ENCODE data around the gene GPR33. TPM values are rescaled to one million over a fixed set of nuclear protein-coding genes. Genes with fewer than 3 reads are reported as not detected.
A peak's percentile ranks its signal among the peaks of the same experiment; 100 is the strongest.
"Not testable (repeated sequence)": the region's sequence is repeated elsewhere in the genome, so short reads cannot be mapped to it uniquely, and the experiment has no call there.

The GPR33 gene
- total RNA-seq, 2 donors from 2014 or later, result not detected

DNA sequence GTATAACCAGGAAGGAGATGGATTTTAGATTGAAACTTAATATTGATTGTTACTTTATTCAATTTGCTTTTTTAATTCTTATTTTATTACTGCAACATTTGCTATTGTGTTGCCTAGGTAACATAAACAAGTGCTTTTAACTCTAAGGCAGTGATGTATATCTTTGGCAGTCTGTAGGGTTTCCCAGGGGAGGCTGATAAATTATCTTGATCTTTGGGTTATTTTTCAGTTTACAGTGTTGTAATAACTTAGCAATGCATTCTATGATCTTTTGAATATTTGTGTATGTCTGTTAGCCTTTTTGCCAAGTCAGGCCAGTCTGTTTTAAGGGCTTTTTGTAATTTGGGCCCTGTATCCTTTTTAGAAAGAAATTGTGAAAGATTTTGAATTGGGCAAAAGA is 22.7 kb downstream of the GPR33 start:
- intact Hi-C loops (cut with DNase I, micrococcal nuclease), result no loop called here
- DNase-seq (no peak), ATAC-seq (no peak)

DNA sequence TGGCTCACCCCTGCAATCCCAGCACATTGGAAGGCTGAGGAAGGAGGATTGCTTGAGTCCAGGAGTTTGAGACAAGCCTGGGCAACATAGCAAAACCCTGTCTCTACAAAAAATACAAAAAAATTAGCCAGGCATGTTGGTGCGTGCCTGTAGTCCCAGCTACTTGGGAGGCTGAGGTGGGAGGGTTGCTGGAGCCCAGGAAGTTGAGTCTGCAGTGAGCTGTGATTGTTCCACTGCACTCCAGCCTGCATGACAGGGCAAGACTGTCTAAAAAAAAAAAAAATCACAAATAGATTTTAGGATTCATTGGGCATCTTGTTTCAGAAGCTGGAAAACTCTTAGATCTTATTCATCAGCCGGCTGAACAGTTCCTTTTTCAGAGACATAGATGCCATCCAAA is 25.4 kb downstream of the GPR33 start:
- DNase-seq; intact Hi-C loops (cut with DNase I, micrococcal nuclease): not testable (repeated sequence)

DNA sequence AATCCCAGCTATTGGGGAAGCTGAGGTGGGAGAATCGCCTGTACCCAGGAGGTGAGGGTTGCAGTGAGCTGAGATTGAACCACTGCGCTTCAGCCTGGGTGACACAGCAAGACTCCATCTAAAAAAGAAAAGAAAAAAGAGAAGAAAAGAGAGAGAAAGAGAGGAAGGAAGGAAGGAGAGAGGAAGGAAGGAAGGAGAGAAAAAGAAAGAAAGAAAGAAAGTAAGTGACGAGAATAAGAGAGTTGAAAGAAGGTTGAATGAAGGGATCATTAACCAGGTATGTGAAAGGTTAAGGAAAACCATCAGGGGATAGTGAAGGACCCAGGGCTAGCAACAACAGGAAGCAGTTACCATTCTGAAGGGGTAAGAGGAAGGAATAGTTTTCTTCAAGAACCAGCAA is 26.3 kb downstream of the GPR33 start:
- ATAC-seq, result no peak
- intact Hi-C loops (cut with DNase I, micrococcal nuclease), result no loop called here
- DNase-seq, result no peak

More for the DNA sequence above, 25.4 kb downstream of the GPR33 start:
- not testable (repeated sequence) for ATAC-seq

DNA sequence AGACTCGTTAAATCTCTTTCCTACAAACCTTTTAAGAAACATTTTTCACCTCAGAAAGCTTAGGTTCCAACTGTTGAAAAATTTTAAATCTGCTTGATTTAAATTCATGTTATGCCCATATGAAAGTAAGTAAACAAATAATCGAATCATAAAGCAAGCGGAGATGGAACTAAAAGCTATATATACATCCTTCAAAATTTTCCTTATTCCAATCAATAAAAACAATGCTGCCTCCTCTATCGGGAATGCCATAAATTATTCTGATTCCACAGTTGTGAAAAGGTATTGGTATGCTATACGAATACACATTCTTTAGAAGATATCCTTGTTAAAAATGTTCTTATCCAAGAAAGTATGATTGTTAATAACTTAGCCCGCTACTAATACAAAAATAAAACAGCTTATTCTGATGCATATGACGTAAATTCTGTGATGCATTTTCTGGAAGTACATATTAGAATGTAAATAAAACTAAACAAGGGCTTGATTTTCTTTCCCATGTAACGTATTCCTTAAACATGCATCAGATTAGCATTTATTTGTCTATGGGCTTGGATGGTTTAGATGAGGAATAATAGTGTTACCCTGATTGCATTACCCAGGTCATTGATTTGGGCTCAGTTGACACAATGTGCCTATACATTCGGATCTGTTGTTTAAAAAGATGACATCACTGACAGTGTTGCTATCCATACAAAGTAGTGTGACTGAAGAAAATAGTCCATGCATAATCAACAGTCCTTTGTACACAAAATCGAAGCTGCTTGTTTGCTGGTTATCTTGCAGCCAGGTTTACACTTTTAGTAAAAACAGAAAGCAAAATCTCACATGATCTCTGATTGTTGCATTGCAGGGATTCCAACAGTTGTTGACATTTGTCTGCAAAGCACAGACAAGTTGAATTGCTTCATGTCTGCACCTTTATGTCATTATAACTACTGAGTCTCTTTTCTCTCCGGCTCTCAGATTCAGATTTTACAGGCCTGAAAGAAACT is 29.9 kb downstream of the GPR33 start:
- no peak for DNase-seq
- intact Hi-C loops (cut with DNase I, micrococcal nuclease), result no loop called here
- no peak for ATAC-seq

GRCh38 chr14:31456841-31457664 is 30.8 kb downstream of the GPR33 start, which contains the start of gene DTD2:
DTD2 (minus strand) TSS chr14:31457506; CDS start chr14:31457393, 113 bp downstream.
- ATAC-seq (peak; percentile 98), DNase-seq (peak; percentile 93 to 95)
- intact Hi-C loops (cut with DNase I, micrococcal nuclease), result no loop called here

DNA sequence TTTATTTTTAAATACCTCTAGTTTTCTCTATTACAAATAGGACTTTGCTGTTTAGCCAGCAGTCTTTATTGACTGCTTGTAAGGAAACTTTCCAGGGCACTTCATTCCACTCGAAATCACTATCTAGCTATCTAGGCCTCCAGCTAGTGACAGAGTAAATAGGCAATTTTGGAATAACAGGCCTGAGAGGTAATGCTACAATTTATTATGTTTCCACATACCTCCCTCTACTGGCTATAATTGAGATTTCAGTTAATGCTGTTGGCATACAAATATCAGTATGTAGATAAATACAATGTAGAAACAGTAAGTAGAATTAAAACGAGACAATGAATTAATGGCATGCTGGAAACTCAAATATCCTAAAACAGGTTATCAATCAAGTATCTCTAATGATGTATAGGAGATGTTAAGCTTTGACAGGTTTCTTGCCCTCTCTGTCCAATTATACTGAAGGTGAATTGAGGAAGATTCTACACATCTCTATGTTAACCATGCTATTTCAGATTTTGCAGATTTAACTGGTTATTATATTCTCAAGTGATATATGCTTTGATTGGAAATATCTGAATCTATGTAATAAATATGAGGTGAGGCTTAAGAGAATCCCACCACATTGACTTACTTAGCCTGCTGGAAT is 37.7 kb downstream of the GPR33 start:
- intact Hi-C loops (cut with DNase I, micrococcal nuclease), result no loop called here
- peak; percentile 57 for ATAC-seq
- DNase-seq, result no peak

- ATAC-seq (no peak), DNase-seq (no peak)
- intact Hi-C loops (cut with DNase I, micrococcal nuclease), result no loop called here
These were observed 38.7 kb downstream of the GPR33 start for GRCh38 chr14:31449136-31449535.

DNA sequence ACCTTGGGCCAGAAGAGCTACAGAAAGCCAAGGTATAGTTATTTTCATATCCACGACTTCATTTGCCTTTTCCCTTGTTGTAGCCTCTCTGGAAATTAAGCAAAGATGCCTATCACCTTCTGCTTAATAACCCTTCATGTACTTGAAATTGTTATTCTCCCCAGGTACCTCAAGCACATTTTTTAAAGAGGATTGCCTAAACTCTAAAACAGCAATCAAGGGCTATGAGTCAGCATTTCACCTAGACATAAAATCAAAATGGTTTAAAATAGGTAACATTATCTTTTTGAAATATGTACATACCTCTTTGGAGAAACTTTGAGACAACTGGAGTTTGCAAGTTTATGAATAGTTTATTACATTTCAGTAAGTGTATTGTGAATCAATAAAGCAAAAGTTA is 42.1 kb downstream of the GPR33 start:
- DNase-seq (no peak), ATAC-seq (no peak)
- intact Hi-C loops (cut with DNase I, micrococcal nuclease), result no loop called here

GRCh38 chr14:31442284-31442683 is 45.6 kb downstream of the GPR33 start:
- DNase-seq, result no peak
- ATAC-seq, result no peak
- intact Hi-C loops (cut with DNase I, micrococcal nuclease), result no loop called here

GRCh38 chr14:31441273-31442111 is 46.3 kb downstream of the GPR33 start:
- intact Hi-C loops (cut with DNase I, micrococcal nuclease), result no loop called here
- DNase-seq, result no peak
- ATAC-seq, result no peak

- intact Hi-C loops (cut with DNase I, micrococcal nuclease), result no loop called here
- DNase-seq (no peak), ATAC-seq (no peak)
These were observed 47.6 kb downstream of the GPR33 start for GRCh38 chr14:31440280-31440679.

DNA sequence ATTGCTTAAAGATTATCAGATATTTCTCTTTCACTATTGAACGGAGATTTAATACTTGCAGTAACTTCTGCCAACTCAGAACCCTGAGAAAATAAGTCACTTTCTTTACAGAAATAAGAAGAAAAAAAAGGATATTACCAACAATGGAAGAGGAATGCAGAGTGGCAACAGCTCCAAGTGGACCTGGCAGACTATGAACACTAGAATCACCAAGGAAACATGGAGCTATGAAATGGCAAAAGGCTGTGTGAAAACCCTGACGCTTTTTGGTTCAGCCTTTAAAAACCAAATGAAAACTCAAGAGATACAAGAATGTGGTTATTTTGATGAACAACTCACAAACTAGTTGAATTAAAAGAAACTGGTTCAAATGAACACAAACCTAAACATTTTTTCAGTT is 48.3 kb downstream of the GPR33 start:
- ATAC-seq, result no peak
- no peak for DNase-seq
- intact Hi-C loops (cut with DNase I, micrococcal nuclease), result no loop called here

GRCh38 chr14:31437045-31437691 is 50.7 kb downstream of the GPR33 start:
- DNase-seq; ATAC-seq; intact Hi-C loops (cut with DNase I, micrococcal nuclease): not testable (repeated sequence)

DNA sequence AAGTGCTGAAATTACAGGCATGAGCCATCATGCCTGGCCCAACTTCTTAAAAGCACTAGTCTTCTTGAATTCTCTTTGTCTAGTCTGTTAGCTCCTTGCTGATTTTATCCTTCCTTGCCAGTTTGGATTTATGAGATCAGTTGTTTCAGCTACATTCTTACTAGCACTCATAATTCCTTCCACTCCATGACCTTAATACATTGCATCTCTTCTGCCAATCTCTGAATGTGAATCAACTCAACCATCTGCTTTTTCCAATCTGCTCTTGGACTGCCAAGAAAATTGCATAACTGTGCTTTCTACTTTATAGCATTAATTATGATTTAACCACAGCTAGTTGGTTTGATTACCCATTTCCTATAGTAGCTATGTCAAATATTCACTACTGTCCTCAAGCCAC is 52.6 kb downstream of the GPR33 start:
- intact Hi-C loops (cut with DNase I, micrococcal nuclease), result no loop called here
- ATAC-seq (no peak), DNase-seq (no peak)

Data from left colon (tissue), 2 donors.